K562 (cell line): ENCODE results near the gene CDKL5. TPM values are rescaled to one million over a fixed set of nuclear protein-coding genes. Genes with fewer than 3 reads are reported as not detected.

Source experiments
- ARHGAP35 ChIP-seq: fragments of 450-650 bp; IDR thresholded peaks from 2 replicates; pipeline ENCODE4 v1.6.1; 2018; ENCODE audit not compliant: partially characterized antibody
- CBX1 ChIP-seq: sonication (generic); IDR thresholded peaks from 2 replicates; pipeline ENCODE4 v1.6.1; 2016; ENCODE audit warnings: antibody characterized with exemption, low read depth, mild to moderate bottlenecking
- CBX5 ChIP-seq: IDR thresholded peaks from 2 replicates; pipeline ENCODE4 v1.6.1; 2014; ENCODE audit warnings: low read depth, borderline replicate concordance
- COPS2 ChIP-seq: fragments of 450-650 bp; conservative IDR thresholded peaks from 2 replicates; pipeline ENCODE4 v1.6.1; 2016; ENCODE audit warnings: mild to moderate bottlenecking, moderate library complexity
- EHMT2 ChIP-seq: fragments of 450-650 bp; IDR thresholded peaks from 2 replicates; pipeline ENCODE4 v1.6.1; 2018; ENCODE audit warnings: antibody characterized with exemption
- ETV5 ChIP-seq: sonication (generic); formaldehyde crosslinking; IDR thresholded peaks from 2 replicates; pipeline ENCODE4 v1.4.0; 2020; ENCODE audit warnings: low read depth, mild to moderate bottlenecking, missing genetic modification reagents
- GABPB1 ChIP-seq: sonication (generic); formaldehyde crosslinking; IDR thresholded peaks from 2 replicates; pipeline ENCODE4 v1.8.0; 2022; ENCODE audit warnings: mild to moderate bottlenecking, missing genetic modification reagents
- MED1 ChIP-seq: sonication (generic); formaldehyde crosslinking; IDR thresholded peaks from 2 replicates; pipeline ENCODE4 v1.8.1; 2023; ENCODE audit warnings: missing genetic modification reagents, borderline replicate concordance
- NCOA2 ChIP-seq, 2 experiments: fragments of 450-650 bp; IDR thresholded peaks; 2 replicates each; pipeline ENCODE4 v1.6.1; 2018; ENCODE audit warnings: mild to moderate bottlenecking in 2 of 2, moderate library complexity in 1 of 2; ENCODE audit not compliant: partially characterized antibody in 2 of 2
- NR1H2 ChIP-seq: sonication (generic); formaldehyde crosslinking; IDR thresholded peaks from 2 replicates; pipeline ENCODE4 v1.4.0; 2020; ENCODE audit warnings: mild to moderate bottlenecking, missing genetic modification reagents
- RB1 ChIP-seq: fragments of 450-650 bp; IDR thresholded peaks from 2 replicates; pipeline ENCODE4 v1.6.1; 2017; ENCODE audit warnings: low read depth, mild to moderate bottlenecking
- SMAD2 ChIP-seq: fragments of 150-350 bp; IDR thresholded peaks from 2 replicates; pipeline ENCODE4 v1.6.1; 2014; ENCODE audit warnings: low read depth, mild to moderate bottlenecking, low read length
- STAG1 ChIP-seq: sonication (generic); formaldehyde crosslinking; IDR thresholded peaks from 2 replicates; pipeline ENCODE4 v1.5.0; 2020; ENCODE audit warnings: missing genetic modification reagents, borderline replicate concordance
- XRCC4 ChIP-seq: IDR thresholded peaks from one replicate; pipeline ENCODE4 v1.6.1; 2011; ENCODE audit not compliant: insufficient read depth, insufficient read length; ENCODE audit errors: extremely low read depth
- ZNF197 ChIP-seq: fragments of 200-800 bp; sonication (Bioruptor generic); IDR thresholded peaks from 2 replicates; pipeline ENCODE4 v1.6.1; 2016; ENCODE audit warnings: low read depth, missing genetic modification characterization, missing compliant biosample characterization
- ZNF232 ChIP-seq: sonication (generic); formaldehyde crosslinking; IDR thresholded peaks from 2 replicates; pipeline ENCODE4 v1.8.0; 2022; ENCODE audit warnings: mild to moderate bottlenecking, missing genetic modification reagents
- ZNF431 ChIP-seq: sonication (generic); formaldehyde crosslinking; IDR thresholded peaks from 2 replicates; pipeline ENCODE4 v1.8.0; 2022; ENCODE audit warnings: mild to moderate bottlenecking, missing genetic modification reagents
- ZNF695 ChIP-seq: fragments of 450-650 bp; formaldehyde crosslinking; IDR thresholded peaks from 2 replicates; pipeline ENCODE4 v1.4.0; 2020; ENCODE audit warnings: mild to moderate bottlenecking, moderate library complexity
- polyA plus RNA-seq, 8 experiments: library from polyadenylated mRNA; depleted of rRNA in 4 of 8; stranded (reverse) in 5 of 8; unstranded in 3 of 8; fragments of >200 nt; fragmentation: Nextera tagmentation in 2 of 8; fragmentation: Illumina TruSeq in 1 of 8; extraction: Ambion mirVana in 2 of 8; extraction: Trizol in 1 of 8; gene quantifications; 2 replicates each; pipeline versions ENCODE4 v1.2.1 to v1.2.3, GENCODE V29; 2011 to 2014; ENCODE audit warnings: inconsistent platforms in 1 of 8, missing spikeins in 1 of 8
- total RNA-seq, 7 experiments: library from RNA; depleted of rRNA in 6 of 7; stranded (reverse); fragments of >200 nt in 6 of 7; fragmentation: Illumina TruSeq in 2 of 7; extraction: Trizol in 2 of 7; gene quantifications; 2 replicates each; pipeline versions ENCODE4 v1.2.1 to v1.2.3, GENCODE V29; 2011 to 2021; ENCODE audit warnings: low replicate concordance in 1 of 7
- TF ChIP-seq, protein P1 (sequence below): sonication (generic); formaldehyde crosslinking; IDR thresholded peaks from 2 replicates; pipeline ENCODE4 v1.8.0; 2022; ENCODE audit warnings: missing genetic modification reagents, mild to moderate bottlenecking, borderline replicate concordance
- TF ChIP-seq, protein P2 (sequence below): fragments of 250-450 bp; sonication (Bioruptor Pico); IDR thresholded peaks from 2 replicates; pipeline ENCODE4 v1.4.0; 2020
- TF ChIP-seq, protein P3 (sequence below): fragments of 150-350 bp; conservative IDR thresholded peaks from 2 replicates; pipeline ENCODE4 v1.6.1; 2014; ENCODE audit warnings: low read length
- TF ChIP-seq, protein P4 (sequence below): fragments of 450-650 bp; formaldehyde crosslinking; IDR thresholded peaks from 2 replicates; pipeline ENCODE4 v1.4.0; 2022; ENCODE audit warnings: missing genetic modification characterization

The CDKL5 gene
- total and polyA plus RNA-seq, 9 of the 15 experiments (the other 6 are each of a cell fraction or from before 2014, with no cell fraction given) = under 0.01 to 0.21 (median 0.04) TPM

DNA sequence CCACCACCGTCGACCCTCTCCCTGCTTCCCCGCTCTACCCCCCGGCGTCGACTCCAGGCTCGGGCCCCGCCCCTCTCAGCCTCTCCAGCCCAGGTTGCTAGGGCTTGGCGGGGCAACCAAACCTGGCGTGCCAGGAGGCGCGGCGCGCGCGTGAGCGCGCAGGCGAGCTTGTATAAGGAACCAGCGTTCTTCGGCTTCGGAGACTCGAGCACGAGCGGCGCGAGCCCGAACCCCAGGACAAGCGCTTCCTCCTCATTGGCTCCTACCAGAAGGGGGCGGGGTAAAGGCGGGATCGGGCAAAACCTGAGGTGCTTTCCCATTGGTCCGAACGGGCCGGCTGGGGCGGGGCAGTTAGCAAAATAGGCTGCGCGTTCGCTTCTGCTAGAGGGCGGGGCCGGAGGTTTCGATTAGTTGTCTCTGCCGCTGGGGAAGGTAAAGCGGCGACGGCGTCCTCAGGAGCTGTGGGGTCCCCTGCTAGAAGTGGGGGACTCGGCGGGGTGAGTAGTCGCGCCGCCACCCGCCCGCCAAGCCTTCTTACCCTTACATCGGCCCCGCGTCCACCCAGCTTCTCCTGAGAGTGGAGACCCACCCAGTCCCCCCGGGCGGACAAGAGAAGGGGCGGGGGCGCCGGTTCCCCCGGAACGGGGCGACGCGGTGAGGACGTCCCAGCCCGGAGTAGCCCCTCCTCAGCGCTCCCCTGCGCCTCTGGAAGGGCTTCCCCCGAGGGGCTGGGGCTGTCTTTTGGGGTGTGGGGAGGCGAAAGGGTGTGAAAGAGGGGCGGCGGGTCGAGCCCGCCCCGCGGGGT is at the start of gene CDKL5 (continued):
- TF ChIP-seq, protein P1, sequence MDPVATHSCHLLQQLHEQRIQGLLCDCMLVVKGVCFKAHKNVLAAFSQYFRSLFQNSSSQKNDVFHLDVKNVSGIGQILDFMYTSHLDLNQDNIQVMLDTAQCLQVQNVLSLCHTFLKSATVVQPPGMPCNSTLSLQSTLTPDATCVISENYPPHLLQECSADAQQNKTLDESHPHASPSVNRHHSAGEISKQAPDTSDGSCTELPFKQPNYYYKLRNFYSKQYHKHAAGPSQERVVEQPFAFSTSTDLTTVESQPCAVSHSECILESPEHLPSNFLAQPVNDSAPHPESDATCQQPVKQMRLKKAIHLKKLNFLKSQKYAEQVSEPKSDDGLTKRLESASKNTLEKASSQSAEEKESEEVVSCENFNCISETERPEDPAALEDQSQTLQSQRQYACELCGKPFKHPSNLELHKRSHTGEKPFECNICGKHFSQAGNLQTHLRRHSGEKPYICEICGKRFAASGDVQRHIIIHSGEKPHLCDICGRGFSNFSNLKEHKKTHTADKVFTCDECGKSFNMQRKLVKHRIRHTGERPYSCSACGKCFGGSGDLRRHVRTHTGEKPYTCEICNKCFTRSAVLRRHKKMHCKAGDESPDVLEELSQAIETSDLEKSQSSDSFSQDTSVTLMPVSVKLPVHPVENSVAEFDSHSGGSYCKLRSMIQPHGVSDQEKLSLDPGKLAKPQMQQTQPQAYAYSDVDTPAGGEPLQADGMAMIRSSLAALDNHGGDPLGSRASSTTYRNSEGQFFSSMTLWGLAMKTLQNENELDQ (CRISPR knock-in tag) = no peak
- TF ChIP-seq CBX5 (no peak), MED1 (CRISPR knock-in tag) (no peak), NCOA2 (IDR thresholded peaks at IDR 0.05; ENCODE audit: partially characterized antibody in 2 of 2) (no peak), CBX1 (no peak), RB1 (no peak), ZNF431 (CRISPR knock-in tag) (no peak), XRCC4 (no peak), STAG1 (CRISPR knock-in tag) (no peak), NR1H2 (CRISPR knock-in tag) (no peak), ZNF232 (CRISPR knock-in tag) (no peak), COPS2 (no peak), SMAD2 (no peak), GABPB1 (CRISPR knock-in tag) (no peak; the same call in 1 of the 2 replicates), ZNF197 (CRISPR knock-in tag) (no peak), ETV5 (CRISPR knock-in tag) (no peak), EHMT2 (no peak), ZNF695 (CRISPR knock-in tag) (no peak), ARHGAP35 (no peak)
- TF ChIP-seq, protein P2, sequence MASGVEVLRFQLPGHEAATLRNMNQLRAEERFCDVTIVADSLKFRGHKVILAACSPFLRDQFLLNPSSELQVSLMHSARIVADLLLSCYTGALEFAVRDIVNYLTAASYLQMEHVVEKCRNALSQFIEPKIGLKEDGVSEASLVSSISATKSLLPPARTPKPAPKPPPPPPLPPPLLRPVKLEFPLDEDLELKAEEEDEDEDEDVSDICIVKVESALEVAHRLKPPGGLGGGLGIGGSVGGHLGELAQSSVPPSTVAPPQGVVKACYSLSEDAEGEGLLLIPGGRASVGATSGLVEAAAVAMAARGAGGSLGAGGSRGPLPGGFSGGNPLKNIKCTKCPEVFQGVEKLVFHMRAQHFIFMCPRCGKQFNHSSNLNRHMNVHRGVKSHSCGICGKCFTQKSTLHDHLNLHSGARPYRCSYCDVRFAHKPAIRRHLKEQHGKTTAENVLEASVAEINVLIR (CRISPR knock-in tag) = no peak
- TF ChIP-seq, protein P3, sequence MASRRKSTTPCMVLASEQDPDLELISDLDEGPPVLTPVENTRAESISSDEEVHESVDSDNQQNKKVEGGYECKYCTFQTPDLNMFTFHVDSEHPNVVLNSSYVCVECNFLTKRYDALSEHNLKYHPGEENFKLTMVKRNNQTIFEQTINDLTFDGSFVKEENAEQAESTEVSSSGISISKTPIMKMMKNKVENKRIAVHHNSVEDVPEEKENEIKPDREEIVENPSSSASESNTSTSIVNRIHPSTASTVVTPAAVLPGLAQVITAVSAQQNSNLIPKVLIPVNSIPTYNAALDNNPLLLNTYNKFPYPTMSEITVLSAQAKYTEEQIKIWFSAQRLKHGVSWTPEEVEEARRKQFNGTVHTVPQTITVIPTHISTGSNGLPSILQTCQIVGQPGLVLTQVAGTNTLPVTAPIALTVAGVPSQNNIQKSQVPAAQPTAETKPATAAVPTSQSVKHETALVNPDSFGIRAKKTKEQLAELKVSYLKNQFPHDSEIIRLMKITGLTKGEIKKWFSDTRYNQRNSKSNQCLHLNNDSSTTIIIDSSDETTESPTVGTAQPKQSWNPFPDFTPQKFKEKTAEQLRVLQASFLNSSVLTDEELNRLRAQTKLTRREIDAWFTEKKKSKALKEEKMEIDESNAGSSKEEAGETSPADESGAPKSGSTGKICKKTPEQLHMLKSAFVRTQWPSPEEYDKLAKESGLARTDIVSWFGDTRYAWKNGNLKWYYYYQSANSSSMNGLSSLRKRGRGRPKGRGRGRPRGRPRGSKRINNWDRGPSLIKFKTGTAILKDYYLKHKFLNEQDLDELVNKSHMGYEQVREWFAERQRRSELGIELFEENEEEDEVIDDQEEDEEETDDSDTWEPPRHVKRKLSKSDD = no peak
- TF ChIP-seq, protein P4, sequence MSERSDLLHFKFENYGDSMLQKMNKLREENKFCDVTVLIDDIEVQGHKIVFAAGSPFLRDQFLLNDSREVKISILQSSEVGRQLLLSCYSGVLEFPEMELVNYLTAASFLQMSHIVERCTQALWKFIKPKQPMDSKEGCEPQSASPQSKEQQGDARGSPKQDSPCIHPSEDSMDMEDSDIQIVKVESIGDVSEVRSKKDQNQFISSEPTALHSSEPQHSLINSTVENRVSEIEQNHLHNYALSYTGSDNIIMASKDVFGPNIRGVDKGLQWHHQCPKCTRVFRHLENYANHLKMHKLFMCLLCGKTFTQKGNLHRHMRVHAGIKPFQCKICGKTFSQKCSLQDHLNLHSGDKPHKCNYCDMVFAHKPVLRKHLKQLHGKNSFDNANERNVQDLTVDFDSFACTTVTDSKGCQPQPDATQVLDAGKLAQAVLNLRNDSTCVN (CRISPR knock-in tag) = no peak
